HL-60 (cell line): ENCODE measurements around the gene HARS1.

Experiments
- GABPA ChIP-seq: IDR thresholded peaks from 2 replicates; pipeline ENCODE4 v1.6.1; 2012; ENCODE audit warnings: low read depth
- POLR2AphosphoS5 ChIP-seq: IDR thresholded peaks from 2 replicates; pipeline ENCODE4 v1.6.1; 2012; ENCODE audit warnings: low read depth
- REST ChIP-seq: IDR thresholded peaks from 2 replicates; pipeline ENCODE4 v1.6.1; 2012; ENCODE audit warnings: low read depth; ENCODE audit not compliant: insufficient replicate concordance
- TF ChIP-seq, protein P1 (sequence below): IDR thresholded peaks from one replicate; pipeline ENCODE4 v1.5.1; 2011; ENCODE audit warnings: low read length, control low read depth, inconsistent platforms; ENCODE audit not compliant: insufficient read depth

GRCh38 chr5:140671472-140672125 lies 19.6 kb downstream of the HARS1 start:
- TF ChIP-seq, protein P1, sequence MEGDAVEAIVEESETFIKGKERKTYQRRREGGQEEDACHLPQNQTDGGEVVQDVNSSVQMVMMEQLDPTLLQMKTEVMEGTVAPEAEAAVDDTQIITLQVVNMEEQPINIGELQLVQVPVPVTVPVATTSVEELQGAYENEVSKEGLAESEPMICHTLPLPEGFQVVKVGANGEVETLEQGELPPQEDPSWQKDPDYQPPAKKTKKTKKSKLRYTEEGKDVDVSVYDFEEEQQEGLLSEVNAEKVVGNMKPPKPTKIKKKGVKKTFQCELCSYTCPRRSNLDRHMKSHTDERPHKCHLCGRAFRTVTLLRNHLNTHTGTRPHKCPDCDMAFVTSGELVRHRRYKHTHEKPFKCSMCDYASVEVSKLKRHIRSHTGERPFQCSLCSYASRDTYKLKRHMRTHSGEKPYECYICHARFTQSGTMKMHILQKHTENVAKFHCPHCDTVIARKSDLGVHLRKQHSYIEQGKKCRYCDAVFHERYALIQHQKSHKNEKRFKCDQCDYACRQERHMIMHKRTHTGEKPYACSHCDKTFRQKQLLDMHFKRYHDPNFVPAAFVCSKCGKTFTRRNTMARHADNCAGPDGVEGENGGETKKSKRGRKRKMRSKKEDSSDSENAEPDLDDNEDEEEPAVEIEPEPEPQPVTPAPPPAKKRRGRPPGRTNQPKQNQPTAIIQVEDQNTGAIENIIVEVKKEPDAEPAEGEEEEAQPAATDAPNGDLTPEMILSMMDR: no peak
- no peak for TF ChIP-seq REST
- TF ChIP-seq GABPA: no peak
- no peak for TF ChIP-seq POLR2AphosphoS5
